ENCODE results near the gene SLC7A6. TPM values are rescaled to one million over a fixed set of nuclear protein-coding genes. Genes with fewer than 3 reads are reported as not detected.

SLC7A6 gene
- total and polyA plus RNA-seq, 9 donors: 3.1 to 14.4 (median 9.0) TPM

- no peak for TF ChIP-seq EP300 (IDR thresholded peaks at IDR 0.05)
- TF ChIP-seq CTCF (IDR thresholded peaks at IDR 0.05): no peak
- no peak for TF ChIP-seq POLR2A (IDR thresholded peaks at IDR 0.05)
- WGBS, 3 donors: 85 to 90% (median 86%) methylated on average over 24 to 27 of the region's 27 CpGs
- intact Hi-C loops (cut with DNase I): no loop called here
- H3K27me3 ChIP-seq: no peaks in the 10 kb centered on the region
- H3K9me3 ChIP-seq: no peaks in the 10 kb centered on the region
- no peak overlapping the region for H3K27ac ChIP-seq
- no peaks in the 10 kb centered on the region for H3K4me1 ChIP-seq (ENCODE audit: insufficient read depth)
- no peak for DNase-seq
- no peaks in the 10 kb centered on the region for H3K36me3 ChIP-seq
- no peak overlapping the region for H3K4me3 ChIP-seq
These were observed 5.1 kb upstream of the SLC7A6 start for GRCh38 chr16:68259007-68259825.

- Histone ChIP-seq H3K4me3 (peak overlapping the region; percentile 75), H3K9me3 (no peaks in the 10 kb centered on the region), H3K27ac (peak overlapping the region; percentile 49 to 57), H3K4me1 (ENCODE audit: insufficient read depth) (no peaks in the 10 kb centered on the region), H3K36me3 (no peaks in the 10 kb centered on the region), H3K27me3 (no peaks in the 10 kb centered on the region)
- intact Hi-C loops (cut with DNase I): loop anchor here (5.0 kb wide), 1 partner anchor 64 kb away; no protein-coding TSS in a partner anchor
- peak in 1 of 3 donors; percentile 20 for TF ChIP-seq CTCF (IDR thresholded peaks at IDR 0.05)
- no peak for TF ChIP-seq EP300 (IDR thresholded peaks at IDR 0.05)
- no peak for DNase-seq
- 33 to 38% (median 37%) methylated on average over 11 of the region's 11 CpGs for WGBS, 3 donors
These were observed 683 bp upstream of the SLC7A6 start for GRCh38 chr16:68263559-68264127.

GRCh38 chr16:68265078-68265920 is 973 bp downstream of the SLC7A6 start:
- Histone ChIP-seq H3K27me3 (no peaks in the 10 kb centered on the region), H3K27ac (peak overlapping the region; percentile 49 to 57), H3K4me3 (peak overlapping the region; percentile 75), H3K9me3 (no peaks in the 10 kb centered on the region), H3K36me3 (no peaks in the 10 kb centered on the region), H3K4me1 (ENCODE audit: insufficient read depth) (no peaks in the 10 kb centered on the region)
- intact Hi-C loops (cut with DNase I): no loop called here
- TF ChIP-seq EP300 (IDR thresholded peaks at IDR 0.05) (no peak), POLR2A (IDR thresholded peaks at IDR 0.05) (no peak), CTCF (IDR thresholded peaks at IDR 0.05) (no peak)
- no peak for DNase-seq
- WGBS, 3 donors: 5 to 10% (median 6%) methylated on average over 23 of the region's 23 CpGs

- H3K4me1 ChIP-seq (ENCODE audit: insufficient read depth): no peaks in the 10 kb centered on the region
- no peaks in the 10 kb centered on the region for H3K27me3 ChIP-seq
- H3K9me3 ChIP-seq: no peaks in the 10 kb centered on the region
- DNase-seq: no peak
- 64 to 71% (median 64%) methylated on average over 6 of the region's 6 CpGs for WGBS, 3 donors
- no peak overlapping the region for H3K27ac ChIP-seq
- H3K4me3 ChIP-seq: no peak overlapping the region
- intact Hi-C loops (cut with DNase I): no loop called here
- H3K36me3 ChIP-seq: no peaks in the 10 kb centered on the region
- TF ChIP-seq CTCF (IDR thresholded peaks at IDR 0.05) (no peak), POLR2A (IDR thresholded peaks at IDR 0.05) (no peak), EP300 (IDR thresholded peaks at IDR 0.05) (no peak)
These were observed 3.5 kb downstream of the SLC7A6 start for GRCh38 chr16:68267612-68268405.
